NT2/D1 (cell line): ENCODE measurements around the gene TNFAIP6.
A peak's percentile ranks its signal among the peaks of the same experiment; 100 is the strongest.
"Not testable (repeated sequence)": the region's sequence is repeated elsewhere in the genome, so short reads cannot be mapped to it uniquely, and the experiment has no call there.

Experiments
- DNase-seq: peaks from one replicate; pipeline ENCODE4 v3.0.0-alpha.2; 2011; ENCODE audit warnings: low read depth, low spot score
- H3K27me3 ChIP-seq: 2 replicates; pipeline ENCODE4 v1.6.0; 2011; ENCODE audit warnings: mild to moderate bottlenecking; ENCODE audit not compliant: insufficient read length, insufficient read depth
- H3K36me3 ChIP-seq: 2 replicates; pipeline ENCODE4 v1.6.1; 2011; ENCODE audit warnings: mild to moderate bottlenecking, low read length, mixed read lengths; ENCODE audit not compliant: insufficient read depth, insufficient read length
- H3K4me1 ChIP-seq: 2 replicates; pipeline ENCODE4 v1.5.1; 2011; ENCODE audit not compliant: insufficient read depth, insufficient read length
- H3K4me3 ChIP-seq: 2 replicates; pipeline ENCODE4 v1.5.1; 2011; ENCODE audit warnings: low read depth; ENCODE audit not compliant: insufficient read length
- H3K9ac ChIP-seq: 2 replicates; pipeline ENCODE4 v1.6.0; 2011; ENCODE audit warnings: low read depth; ENCODE audit not compliant: insufficient read length
- H3K9me3 ChIP-seq: 2 replicates; pipeline ENCODE4 v1.5.1; 2011; ENCODE audit warnings: mild to moderate bottlenecking, low read length; ENCODE audit not compliant: insufficient read depth
- SUZ12 ChIP-seq: IDR thresholded peaks from 2 replicates; pipeline ENCODE4 v1.6.1; 2011; ENCODE audit not compliant: insufficient read length, insufficient read depth; ENCODE audit errors: extremely low read depth
- YY1 ChIP-seq: IDR thresholded peaks from 2 replicates; pipeline ENCODE4 v1.6.1; 2011; ENCODE audit not compliant: insufficient read length, insufficient read depth
- ZNF274 ChIP-seq: IDR thresholded peaks from 2 replicates; pipeline ENCODE4 v1.6.1; 2011; ENCODE audit warnings: mild to moderate bottlenecking, low read depth, low read length

Gene TNFAIP6, protein sequence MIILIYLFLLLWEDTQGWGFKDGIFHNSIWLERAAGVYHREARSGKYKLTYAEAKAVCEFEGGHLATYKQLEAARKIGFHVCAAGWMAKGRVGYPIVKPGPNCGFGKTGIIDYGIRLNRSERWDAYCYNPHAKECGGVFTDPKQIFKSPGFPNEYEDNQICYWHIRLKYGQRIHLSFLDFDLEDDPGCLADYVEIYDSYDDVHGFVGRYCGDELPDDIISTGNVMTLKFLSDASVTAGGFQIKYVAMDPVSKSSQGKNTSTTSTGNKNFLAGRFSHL

DNA sequence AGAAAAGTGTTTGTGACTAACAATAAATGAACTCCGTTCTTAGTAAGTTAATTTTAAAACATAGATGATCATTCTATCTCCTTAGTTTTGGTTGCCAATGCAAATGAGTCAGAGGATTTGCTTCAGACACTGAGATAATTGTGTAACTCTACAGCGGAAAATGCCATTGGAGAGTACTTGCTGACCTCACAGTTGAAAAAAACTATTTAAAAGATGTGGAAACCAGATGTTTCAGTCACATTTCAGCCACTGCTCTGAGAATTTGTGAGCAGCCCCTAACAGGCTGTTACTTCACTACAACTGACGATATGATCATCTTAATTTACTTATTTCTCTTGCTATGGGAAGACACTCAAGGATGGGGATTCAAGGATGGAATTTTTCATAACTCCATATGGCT, at the start of gene TNFAIP6:
TSS of gene TNFAIP6 (plus strand) at position 234 of the 400 bp plus-strand sequence. CDS start at position 309, 75 bp downstream.
- Histone ChIP-seq H3K9me3 (no peaks in the 10 kb centered on the region), H3K9ac (no peak within 1 kb of the TSS), H3K36me3 (no peaks in the 10 kb centered on the region), H3K4me3 (no peak within 1 kb of the TSS), H3K4me1 (no peaks in the 10 kb centered on the region), H3K27me3 (no peaks in the 10 kb centered on the region)
- no peak for DNase-seq
- TF ChIP-seq YY1 (no peak), ZNF274 (no peak), SUZ12 (no peak)

DNA sequence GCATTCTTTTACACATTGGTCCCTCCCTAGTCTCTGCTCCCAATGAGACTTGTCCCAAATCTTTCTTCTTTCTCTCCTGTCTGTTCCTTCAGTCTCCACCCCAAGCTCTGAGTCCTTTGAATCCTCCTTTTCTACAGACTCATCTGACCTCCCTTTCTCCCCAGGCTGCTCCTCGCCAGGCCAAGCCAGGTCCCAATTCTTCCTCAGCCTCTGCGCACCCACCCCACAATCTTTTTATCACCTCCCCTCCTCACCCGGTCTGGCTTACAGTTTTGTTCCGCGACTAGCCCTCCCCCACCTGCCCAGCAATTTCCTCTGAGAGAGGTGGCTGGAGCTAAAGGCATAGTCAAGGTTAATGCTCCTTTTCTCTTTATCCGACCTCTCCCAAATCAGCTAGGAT, 47.1 kb upstream of the TNFAIP6 start:
- H3K27me3 ChIP-seq, DNase-seq, H3K4me1 ChIP-seq, H3K9ac ChIP-seq, H3K9me3 ChIP-seq, H3K4me3 ChIP-seq, H3K36me3 ChIP-seq: not testable (repeated sequence)

- DNase-seq, H3K4me1 ChIP-seq, H3K9ac ChIP-seq, H3K36me3 ChIP-seq, H3K4me3 ChIP-seq, H3K27me3 ChIP-seq, H3K9me3 ChIP-seq: not testable (repeated sequence)
Measured at GRCh38 chr2:151312440-151312839, 45.0 kb upstream of the TNFAIP6 start.

DNA sequence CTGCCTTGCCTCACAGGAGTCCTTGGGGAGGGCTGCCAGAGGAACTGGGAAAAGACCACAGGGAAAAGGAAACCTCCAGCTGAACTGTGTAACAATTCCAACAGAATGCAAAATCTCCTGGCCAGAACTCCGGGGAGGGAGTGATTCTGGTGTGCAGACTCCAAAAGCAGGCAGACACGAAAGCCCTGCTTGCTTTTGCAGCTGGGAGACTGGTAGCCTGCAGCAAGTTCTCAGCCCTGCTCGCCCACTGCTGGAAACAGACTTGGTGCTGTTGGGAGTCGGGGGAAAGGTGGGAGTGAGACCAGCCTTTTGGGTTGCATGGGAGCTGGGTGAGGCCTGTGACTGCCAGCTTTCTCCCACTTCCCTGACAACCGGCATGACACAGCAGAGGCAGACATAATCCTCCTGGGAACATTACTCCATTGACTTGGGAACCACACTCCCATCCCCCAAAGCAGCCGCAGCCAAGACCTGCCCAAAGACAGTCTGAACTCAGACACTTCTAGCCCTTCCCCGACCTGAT, 42.0 kb upstream of the TNFAIP6 start:
- Histone ChIP-seq H3K36me3 (no peaks in the 10 kb centered on the region), H3K27me3 (no peaks in the 10 kb centered on the region), H3K4me3 (no peak overlapping the region), H3K4me1 (peaks cover 6% of the 10 kb centered on the region), H3K9ac (no peak overlapping the region), H3K9me3 (no peaks in the 10 kb centered on the region)
- DNase-seq: peak; percentile 64
- TF ChIP-seq ZNF274: no peak
- no peak for TF ChIP-seq YY1
- TF ChIP-seq SUZ12: no peak

DNA sequence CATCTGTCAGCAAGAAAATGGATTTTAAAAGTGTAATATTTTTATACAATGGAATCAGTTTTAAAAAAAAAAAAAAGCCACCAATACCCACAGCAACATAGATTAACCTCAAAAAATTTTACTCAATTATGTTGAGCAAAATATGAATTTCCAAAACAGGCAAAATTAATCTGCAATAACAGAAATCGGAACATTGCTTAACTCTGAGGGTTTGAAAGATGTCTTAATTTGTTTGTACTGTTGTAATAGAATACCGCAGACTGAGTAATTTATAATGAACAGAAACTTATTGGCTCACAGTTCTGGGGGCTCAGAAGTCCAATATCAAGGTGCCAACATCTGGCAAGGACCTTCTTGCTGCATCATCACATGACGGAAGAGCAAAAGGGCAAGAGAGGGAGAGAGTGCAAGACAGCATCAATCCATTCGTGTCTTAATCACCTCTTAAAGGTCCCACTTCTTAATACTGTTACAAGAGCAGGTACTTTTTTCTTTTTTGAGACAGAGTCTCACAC, 31.8 kb upstream of the TNFAIP6 start:
- Histone ChIP-seq H3K4me3 (no peak overlapping the region), H3K36me3 (no peaks in the 10 kb centered on the region), H3K9me3 (no peaks in the 10 kb centered on the region), H3K27me3 (no peaks in the 10 kb centered on the region), H3K4me1 (no peaks in the 10 kb centered on the region), H3K9ac (no peak overlapping the region)
- no peak for TF ChIP-seq SUZ12
- TF ChIP-seq ZNF274: no peak
- TF ChIP-seq YY1: no peak
- no peak for DNase-seq

DNA sequence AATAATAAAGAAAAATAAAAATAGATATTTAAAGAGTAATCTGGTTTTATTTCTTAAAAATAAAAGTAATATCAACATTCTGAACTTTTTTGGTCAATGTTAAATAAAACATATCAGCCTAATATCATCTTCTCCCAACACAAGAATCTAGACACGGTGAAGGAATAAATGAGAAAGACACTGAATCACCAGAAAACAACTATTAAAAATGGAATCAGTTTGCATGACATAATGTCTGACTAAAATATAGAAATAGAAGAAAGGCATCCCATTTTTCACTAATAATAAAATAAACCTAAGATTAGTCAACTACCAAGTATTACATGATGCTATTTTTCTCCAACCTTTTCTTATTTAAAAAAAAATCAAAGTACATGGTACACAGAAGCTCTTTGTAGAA, 30.8 kb upstream of the TNFAIP6 start:
- Histone ChIP-seq H3K9ac (no peak overlapping the region), H3K36me3 (no peaks in the 10 kb centered on the region), H3K27me3 (no peaks in the 10 kb centered on the region), H3K4me1 (no peaks in the 10 kb centered on the region), H3K9me3 (no peaks in the 10 kb centered on the region), H3K4me3 (no peak overlapping the region)
- DNase-seq: no peak
- TF ChIP-seq ZNF274: no peak
- TF ChIP-seq SUZ12: no peak
- TF ChIP-seq YY1: no peak

DNA sequence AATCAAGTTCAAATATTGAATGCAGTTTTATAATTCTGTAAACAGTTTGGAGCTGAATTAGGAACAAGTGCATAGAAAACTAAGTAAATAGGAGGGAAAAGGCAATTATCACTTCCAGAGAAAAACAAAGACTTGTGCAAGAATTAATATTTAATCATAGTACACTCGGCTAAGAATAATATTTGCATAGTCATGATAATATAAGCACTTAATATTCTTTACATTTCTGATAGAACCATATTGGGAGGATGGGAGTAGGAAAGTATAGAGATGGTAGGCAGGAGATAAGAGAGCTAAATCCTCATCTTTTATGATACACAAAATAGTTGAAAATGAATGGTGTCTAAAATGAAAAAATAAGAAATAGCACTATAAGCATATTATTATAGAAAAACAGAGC, 27.4 kb upstream of the TNFAIP6 start:
- TF ChIP-seq YY1 (no peak), ZNF274 (no peak), SUZ12 (no peak)
- Histone ChIP-seq H3K9me3 (no peaks in the 10 kb centered on the region), H3K9ac (no peak overlapping the region), H3K36me3 (no peaks in the 10 kb centered on the region), H3K4me3 (no peak overlapping the region), H3K27me3 (no peaks in the 10 kb centered on the region), H3K4me1 (no peaks in the 10 kb centered on the region)
- no peak for DNase-seq

DNA sequence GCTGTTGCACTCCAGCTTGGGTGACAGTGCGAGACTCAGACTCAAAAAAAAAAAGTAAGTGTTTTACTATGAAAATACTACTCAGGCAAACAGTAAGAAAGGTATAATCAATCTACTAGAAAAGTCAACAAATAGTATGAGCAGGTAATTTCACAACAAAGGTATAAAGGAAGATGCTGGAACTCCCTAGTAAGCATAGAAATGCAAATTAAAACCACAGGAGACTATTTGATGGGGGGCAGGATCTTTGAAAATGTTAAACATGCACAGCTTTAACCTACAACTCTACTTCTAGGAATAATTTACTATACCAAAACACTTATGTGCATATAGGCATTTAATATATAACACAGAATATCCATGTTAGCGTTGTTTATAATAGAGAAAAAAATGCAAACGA, 24.3 kb upstream of the TNFAIP6 start:
- no peaks in the 10 kb centered on the region for H3K4me1 ChIP-seq
- H3K9me3 ChIP-seq: no peaks in the 10 kb centered on the region
- TF ChIP-seq SUZ12 (no peak), YY1 (no peak), ZNF274 (no peak)
- H3K9ac ChIP-seq: no peak overlapping the region
- H3K27me3 ChIP-seq: no peaks in the 10 kb centered on the region
- no peak for DNase-seq
- no peak overlapping the region for H3K4me3 ChIP-seq
- no peaks in the 10 kb centered on the region for H3K36me3 ChIP-seq
